Medulla oblongata (tissue), 1 donor: ENCODE measurements around the gene OR4M1.
A peak's percentile ranks its signal among the peaks of the same experiment; 100 is the strongest.
"Not testable (repeated sequence)": the region's sequence is repeated elsewhere in the genome, so short reads cannot be mapped to it uniquely, and the experiment has no call there.

Source experiments
- DNase-seq: peaks from one replicate; pipeline ENCODE4 v3.0.0-alpha.2; 2015; ENCODE audit errors: extremely low spot score

The OR4M1 gene, protein sequence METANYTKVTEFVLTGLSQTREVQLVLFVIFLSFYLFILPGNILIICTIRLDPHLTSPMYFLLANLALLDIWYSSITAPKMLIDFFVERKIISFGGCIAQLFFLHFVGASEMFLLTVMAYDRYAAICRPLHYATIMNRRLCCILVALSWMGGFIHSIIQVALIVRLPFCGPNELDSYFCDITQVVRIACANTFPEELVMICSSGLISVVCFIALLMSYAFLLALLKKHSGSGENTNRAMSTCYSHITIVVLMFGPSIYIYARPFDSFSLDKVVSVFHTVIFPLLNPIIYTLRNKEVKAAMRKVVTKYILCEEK

DNA sequence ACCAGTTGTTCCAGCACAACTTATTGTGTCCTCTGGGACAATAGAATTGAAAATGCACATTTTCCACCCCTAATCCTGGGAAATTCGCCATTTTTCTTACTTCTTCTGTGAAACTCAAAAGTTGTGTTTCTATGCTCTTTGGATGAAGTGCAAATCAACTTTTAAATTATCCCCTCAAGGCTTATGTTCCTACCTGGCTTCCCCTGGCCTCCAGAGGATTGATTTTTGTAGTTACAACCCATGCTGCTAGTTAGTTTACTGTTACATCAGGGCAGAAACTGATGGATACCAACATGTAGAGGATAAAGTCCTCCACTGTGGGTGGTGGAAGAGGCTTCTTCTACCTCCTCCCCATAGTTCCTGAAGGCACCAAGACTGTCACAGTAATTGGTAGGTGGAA is at the start of gene OR4M1:
Gene OR4M1, plus strand, starts transcription at position 301 of the 400 bp plus-strand sequence. CDS start 6,819 bp downstream, outside the sequence.
- not testable (repeated sequence) for DNase-seq

DNA sequence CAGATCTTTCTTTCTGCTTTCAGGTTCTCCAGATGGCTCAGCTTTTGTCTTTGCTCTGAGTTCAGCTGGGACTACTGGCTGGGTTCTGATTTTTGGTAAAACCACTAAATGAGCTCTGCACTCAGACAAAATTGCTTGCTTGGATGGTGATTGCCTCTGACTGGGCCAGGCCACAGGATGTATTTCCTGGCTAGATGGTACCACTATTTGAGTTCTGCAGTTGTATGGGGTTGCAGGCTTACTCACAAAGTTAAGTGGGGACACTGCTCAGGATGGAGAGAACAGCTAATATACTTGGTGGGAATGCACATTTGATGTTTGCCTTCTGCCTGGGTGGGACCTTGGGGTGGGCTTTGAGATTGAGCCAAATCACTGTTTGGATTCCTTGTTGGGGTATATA is 43.9 kb upstream of the OR4M1 start:
- no peak for DNase-seq

DNA sequence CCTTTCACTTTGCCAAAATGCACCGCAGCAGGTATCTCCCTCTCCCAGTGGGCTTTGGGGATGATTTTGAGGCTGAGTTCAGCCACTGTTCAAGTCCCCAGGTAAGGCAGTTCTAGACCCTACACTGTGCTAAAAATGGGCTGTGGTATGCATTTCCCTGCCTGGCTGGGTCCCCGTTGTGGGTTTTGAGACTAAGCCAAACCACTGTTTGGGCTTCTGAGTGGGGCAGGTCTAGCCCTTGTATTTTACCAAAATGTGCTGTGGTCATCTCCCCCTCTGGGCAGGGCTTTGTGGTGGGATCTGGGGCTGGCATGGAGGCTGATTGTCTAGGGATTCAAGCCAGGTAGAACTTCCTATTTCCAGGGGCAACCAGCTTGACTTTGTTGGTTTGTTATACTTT is 43.5 kb upstream of the OR4M1 start:
- no peak for DNase-seq

DNA sequence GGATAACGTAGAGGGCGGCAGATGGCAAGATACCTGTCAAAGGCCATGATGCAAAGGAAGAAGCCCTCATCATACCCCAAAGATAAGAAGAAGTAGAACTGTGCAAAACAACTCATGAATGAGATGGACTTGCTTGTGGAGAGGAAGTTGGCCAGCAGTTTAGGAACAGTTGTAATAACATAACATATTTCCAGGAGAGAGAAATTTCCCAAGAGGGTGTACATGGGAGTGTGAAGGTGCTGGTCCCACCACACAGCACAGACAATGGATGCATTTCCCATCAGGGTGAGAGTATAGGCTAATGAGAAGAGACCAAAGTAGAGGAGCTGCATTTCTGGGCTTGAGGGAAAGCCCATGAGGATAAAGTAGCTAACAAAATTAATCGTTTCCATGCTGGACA is 39.4 kb upstream of the OR4M1 start:
- DNase-seq, result not testable (repeated sequence)

DNA sequence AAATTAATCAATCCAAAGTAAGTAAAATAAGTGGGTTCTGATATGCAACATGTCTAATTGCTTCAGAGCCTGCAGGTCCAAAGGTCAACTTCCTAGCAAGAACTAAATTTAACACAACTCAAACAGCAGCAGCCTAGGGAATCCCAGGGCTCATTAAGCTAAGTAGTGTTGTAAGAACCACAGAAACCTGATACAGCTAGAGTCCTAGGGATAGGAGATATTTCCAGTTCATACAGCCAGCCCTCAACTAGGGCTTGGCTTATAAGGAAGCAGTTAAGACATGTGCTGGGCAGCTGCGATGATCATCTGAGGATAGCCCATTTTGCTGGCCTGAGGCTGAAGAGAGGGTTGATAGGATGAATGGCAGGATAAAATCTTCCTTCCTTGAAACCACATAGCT is 30.0 kb upstream of the OR4M1 start, which contains the start of gene OR4Q3:
Gene OR4Q3, plus strand, starts transcription at position 316 of the 400 bp plus-strand sequence.
- no peak for DNase-seq

DNA sequence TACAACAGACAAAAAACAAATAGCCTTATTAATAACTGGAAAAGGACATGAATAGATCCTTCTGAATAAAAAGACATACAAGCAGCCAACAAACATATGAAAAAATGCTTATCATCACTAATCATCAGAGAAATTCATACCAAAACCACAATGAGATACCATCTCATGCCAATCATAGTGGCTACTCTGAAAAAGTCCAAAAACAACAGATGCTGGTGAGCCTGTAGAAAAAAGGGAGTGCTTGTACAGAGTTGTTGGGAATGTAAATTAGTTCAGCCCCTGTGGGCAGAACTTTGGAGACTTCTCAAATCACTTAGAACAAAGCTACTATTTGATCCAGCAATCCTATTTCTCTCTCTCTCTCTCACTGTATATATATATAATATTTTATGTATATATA is 21.0 kb upstream of the OR4M1 start:
- DNase-seq, result not testable (repeated sequence)

DNA sequence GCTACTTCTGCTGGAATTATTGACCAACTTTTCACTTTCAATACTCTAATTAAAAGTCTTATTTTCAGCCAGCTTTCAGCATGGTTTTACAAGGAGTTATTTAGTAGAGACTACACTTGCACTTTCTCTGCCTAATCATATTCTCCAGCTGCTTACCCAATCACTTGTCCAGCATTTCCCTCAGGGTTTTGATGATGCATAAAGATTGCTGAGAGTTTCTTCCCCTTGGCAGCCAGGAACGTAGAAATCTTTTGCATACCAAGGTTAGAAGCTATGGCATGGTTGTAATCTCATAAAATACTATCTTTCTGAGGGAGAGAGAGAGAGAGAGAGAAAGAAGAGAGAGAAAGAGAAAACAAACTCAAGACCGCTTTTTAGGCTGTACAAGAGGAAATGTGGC is 19.1 kb upstream of the OR4M1 start:
- DNase-seq, result no peak

DNA sequence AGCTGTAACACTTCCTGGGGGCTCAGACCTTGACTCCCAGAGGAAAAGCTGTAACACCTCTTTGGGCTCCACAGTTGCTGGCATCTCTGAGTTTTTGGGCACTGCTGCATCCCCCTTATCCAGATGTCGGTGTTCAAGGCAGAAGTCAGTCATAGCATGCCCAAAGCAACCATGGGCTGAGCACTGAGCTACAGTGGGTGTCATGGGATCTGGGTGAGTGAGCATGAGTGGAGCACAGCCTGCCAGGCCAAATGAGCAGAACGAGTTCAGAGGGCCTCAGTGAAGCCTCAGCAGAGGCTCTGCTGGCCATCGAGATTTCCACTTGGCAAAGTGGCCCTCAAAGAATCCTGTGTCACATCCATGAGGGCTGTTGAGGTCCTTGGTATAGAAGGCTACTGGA is 1.8 kb upstream of the OR4M1 start:
- DNase-seq, result not testable (repeated sequence)

DNA sequence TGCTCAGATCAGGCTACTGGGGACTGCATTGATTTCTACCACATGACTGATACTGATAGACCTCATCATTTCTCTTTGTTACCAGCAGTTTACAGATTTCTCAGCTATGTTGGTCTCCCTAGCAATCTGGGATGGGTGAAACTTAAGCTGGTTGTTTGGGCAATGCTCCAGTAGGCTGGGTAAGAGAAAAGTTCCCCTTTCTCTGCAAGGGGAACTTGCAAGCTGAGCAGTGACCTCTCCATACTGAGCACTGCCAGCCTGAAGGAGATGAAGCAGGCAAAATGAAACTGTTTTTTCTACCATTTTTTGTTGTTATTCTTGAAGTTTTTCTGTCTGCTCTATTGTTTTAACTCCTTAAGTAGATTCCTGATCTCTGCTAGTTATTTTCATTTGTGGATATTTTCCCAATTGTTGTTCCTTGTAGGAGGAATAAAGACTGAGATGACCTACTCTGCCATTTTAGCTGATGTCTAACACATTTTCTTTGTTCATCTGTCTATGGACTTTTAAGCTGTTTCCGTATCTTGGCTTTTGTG is 1.3 kb upstream of the OR4M1 start:
- peak; percentile 56 for DNase-seq

DNA sequence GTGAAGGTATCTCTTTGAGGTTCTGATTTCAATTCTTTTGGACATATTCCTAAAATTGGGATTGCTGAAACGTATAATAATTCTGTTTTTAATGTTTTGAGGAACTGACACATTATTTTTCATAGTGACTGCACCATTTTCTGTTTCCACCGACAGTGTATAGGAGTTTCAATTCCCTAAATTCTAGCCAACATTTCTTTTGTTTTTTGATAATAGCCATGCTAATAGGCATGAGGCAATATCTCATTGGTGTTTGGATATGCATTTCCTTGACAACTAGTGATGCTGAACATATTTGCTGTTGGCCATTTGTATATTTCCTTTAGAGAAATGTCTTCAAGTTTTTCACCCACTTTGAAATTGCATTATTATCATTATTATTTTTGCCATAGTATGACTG is 850 bp upstream of the OR4M1 start:
- not testable (repeated sequence) for DNase-seq

DNA sequence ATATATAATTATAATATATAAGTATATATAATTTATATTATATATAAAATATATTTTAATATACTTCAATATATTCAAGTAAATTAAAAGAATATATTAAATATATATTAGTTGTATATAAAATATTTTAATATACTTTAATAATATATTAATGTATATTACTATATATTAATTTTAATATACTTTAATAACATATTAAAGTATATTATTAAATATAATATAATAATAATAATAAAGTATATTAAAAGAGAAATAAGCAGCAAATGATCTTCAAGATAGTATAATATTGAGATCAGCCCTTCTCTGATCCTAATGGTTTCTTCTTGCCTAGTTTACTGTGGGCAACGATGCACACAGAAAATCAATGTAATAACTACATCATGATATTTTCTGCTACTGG is 2.3 kb downstream of the OR4M1 start:
- DNase-seq, result no peak

DNA sequence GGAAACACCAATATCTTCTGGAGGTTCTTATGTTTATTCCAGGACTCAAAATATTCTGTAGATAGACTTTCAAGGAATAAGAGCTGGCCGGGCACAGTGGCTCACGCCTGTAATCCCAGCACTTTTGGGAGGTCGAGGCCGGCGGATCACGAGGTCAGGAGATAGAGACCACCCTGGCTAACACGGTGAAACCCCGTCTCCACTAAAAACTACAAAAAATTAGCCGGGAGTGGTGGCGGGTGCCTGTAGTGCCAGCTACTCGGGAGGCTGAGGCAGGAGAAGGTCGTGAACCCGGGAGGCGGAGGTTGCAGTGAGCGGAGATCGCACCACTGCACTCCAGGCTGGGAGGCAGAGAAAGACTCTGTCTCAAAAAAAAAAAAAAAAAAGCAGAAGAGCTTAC is 12.5 kb downstream of the OR4M1 start:
- not testable (repeated sequence) for DNase-seq

DNA sequence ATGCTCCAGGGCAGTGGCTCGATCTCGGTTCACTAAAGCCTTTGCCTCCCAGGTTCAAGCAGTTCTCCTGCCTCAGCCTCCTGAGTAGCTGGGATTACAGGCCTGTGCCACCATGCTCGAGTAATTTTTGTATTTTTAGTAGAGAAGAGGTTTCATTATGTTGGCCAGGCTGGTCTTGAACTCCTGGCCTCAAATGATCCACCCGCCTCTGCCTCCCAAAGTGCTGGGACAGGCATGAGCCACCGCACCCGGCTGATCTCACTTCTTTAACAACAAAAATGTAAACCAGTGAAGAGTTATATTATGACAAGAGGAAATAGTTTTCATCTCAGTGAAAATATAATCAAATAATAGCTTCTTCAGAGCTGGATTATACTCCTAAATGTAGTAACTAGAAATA is 14.0 kb downstream of the OR4M1 start:
- not testable (repeated sequence) for DNase-seq

DNA sequence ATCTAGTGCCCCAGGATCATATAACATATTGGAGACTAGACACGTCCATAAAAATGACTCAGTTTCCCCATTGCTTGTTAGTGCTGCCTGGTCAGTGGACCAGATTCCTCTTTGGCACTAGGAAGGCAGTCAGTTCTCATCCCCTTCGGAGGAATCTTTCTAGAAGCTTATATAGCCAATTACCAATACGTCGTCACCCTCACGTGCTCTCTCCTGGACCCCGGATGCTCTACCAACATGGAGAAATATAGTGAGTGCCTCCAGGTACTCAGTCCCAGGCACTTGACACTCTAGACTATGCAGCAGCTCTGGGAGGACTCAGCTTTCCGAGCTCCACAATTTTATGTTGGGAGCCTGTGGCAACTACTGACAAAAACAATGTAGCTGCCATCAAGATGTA is 14.8 kb downstream of the OR4M1 start:
- DNase-seq, result not testable (repeated sequence)

DNA sequence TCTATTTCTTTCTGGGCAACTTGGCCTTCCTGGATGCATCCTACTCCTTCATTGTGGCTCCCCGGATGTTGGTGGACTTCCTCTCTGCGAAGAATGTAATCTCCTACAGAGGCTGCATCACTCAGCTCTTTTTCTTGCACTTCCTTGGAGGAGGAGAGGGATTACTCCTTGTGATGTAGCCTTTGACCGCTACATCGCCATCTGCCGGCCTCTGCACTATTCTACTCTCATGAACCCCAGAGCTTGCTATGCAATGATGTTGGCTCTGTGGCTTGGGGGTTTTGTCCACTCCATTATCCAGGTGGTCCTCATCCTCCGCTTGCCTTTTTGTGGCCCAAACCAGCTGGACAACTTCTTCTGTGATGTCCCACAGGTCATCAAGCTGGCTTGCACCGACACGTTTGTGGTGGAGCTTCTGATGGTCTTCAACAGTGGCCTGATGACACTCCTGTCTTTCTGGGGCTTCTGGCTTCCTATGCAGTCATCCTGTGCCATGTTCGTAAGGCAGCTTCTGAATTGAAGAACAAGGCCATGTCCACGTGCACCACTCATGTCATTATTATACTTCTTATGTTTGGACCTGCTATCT is 23.3 kb downstream of the OR4M1 start:
- not testable (repeated sequence) for DNase-seq

DNA sequence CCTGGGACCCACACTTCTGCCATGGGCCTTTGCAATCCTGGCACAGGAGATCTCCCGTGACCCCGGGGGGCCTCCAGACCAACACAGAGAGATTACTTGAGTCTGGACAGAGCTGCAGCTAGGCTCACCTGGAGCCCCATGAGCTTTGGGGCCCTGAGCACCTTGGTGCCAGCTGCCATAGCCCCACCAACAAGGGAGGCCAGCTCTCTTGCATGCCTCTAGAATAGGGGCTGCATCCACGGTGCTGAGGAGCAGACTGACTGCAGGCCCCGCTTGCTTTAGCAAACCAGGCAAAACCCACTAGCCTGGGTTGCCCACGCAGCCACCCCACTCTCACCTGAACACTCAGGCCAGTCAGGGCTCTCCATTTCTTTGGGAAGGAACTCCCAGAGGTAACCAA is 26.6 kb downstream of the OR4M1 start:
- DNase-seq, result no peak

DNA sequence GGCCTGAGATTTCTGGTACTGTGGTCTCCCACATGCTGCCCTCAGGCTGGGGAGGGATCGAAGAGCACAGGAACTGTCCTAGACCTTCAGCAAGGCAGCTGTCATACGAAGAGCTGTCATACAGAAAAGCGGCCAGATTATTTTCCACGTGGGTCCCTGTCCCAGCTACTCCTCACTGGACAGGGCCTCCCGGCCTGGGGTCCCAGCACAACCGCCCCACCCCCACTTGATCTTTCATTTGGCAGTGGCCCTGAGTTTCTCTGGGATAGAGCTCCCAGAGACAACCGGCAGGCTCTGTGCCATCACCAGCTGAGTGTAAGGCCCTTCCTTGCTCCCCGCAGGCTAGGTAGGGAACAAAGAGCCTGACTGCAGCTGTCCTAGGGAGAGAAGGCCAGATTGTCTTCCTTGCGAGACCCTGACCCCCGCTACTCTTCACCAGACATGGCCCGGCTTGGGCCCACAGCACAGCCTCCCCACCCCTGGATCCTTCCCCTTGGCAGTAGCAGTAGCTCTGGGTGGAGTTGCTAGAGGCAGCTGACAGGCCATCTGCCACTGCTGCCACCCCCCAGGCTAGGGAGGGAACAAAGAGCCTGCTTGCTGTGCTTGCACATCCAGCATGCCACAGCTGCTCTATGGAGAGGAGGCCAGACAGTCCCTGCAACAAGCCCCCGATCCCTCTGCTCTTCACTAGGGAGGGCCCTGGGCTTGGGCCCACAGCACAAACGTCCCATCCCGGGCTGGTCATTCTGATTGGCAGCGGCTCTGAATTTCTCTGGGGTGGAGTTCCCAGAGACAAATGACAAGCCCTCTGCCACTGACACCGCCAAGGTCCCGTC is 27.2 kb downstream of the OR4M1 start:
- peak; percentile 86 for DNase-seq

DNA sequence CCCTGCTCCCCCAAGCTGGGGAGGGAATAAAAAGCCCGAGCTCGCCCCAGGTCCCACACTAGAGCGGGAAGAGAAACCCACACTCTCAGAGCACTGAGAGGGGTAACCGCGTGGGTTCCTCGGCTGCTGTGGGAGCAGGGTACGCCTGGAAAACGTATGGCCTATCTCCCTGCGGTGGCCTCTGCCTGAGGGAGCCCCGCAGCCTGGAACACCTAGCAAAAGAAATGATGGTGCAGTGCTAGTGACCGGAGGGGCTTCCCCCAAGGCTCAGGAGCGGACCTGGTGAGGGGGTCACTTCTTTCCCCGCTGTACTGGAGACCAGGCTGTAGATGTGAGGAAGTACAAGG is 27.8 kb downstream of the OR4M1 start:
- no peak for DNase-seq

DNA sequence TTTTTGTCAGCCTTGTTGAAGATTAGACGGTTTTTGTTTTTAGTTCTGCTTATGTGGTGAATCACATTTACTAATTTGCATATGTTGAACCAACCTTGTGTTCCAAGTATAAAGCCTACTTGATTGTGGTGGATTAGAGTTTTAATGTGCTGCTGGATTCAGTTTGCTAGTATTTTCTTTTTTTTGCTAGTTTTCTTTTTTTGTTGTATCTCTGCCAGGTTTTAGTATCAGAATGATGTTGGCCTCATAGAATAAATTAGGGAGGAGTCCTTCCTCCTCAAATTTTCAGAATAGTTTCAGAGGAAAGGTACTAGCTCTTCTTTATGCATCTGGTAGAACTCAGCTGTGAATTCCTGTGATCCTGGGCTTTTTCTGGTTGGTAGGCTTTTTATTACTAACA is 30.2 kb downstream of the OR4M1 start, which contains the start of gene OR4N2:
Gene OR4N2, plus strand, starts transcription at position 301 of the 400 bp plus-strand sequence. CDS start 23,679 bp downstream, outside the sequence.
- DNase-seq, result not testable (repeated sequence)

DNA sequence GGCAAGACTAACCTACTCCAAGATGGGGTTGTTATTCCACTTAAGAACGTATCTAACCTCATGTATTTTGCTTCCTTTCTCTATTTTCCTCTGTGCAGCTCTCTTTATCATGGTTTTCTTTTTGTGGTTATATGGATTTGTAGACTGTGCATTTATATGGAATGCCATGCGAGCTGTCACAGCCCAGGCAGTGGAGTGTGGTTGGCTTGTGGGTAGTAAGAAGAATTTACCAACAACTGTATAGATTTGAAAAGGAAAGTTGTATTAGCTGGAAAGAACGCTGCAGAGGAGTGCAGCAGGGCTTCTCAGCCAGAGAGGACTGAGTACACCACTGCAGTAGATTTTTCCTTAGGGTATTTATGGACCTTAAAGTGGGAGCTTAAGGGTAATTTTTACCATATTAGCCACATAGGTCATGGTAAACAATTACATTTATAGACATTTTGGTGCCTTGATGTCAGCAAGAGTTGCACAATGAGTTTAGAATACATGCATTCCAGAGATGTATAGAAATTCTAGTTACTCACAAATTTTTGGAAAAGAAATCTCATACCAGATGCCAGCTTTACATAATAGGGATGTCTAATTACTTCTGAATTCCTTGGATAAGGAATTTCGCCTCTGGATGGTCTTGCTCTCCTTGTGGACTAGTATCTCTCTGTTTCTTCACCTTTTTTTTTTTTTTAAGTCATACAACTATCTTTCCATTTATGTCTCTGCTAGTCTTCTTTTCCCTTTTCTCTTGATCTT is 40.0 kb downstream of the OR4M1 start:
- DNase-seq, result not testable (repeated sequence)

DNA sequence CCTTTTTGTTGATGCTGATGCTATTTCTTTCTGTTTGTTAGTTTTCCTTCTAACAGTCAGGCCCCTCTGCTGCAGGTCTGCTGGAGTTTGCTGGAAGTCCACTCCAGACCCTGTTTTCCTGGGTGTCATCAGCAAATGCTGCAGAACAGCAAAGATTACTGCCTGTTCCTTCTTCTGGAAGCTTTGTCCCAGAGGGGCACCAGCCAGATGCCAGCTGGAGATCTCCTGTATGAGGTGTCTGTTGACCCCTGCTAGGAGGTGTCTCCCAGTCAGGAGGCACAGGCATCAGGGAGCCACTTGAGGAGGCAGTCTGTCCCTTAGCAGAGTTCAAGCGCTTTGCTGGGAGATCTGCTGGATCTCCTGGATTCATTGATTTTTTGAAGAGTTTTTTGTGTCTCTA is 46.6 kb downstream of the OR4M1 start:
- not testable (repeated sequence) for DNase-seq
